NCI-H128 (cell line): ENCODE results near the gene CMTM1.
A peak's percentile ranks its signal among the peaks of the same experiment; 100 is the strongest.
"Not testable (repeated sequence)": the region's sequence is repeated elsewhere in the genome, so short reads cannot be mapped to it uniquely, and the experiment has no call there.

ENCODE experiments used
- DNase-seq: peaks from one replicate; lab custom pipeline; 2025; ENCODE audit not compliant: unreplicated experiment; lab: John Stamatoyannopoulos, UW

CMTM1 gene

DNA sequence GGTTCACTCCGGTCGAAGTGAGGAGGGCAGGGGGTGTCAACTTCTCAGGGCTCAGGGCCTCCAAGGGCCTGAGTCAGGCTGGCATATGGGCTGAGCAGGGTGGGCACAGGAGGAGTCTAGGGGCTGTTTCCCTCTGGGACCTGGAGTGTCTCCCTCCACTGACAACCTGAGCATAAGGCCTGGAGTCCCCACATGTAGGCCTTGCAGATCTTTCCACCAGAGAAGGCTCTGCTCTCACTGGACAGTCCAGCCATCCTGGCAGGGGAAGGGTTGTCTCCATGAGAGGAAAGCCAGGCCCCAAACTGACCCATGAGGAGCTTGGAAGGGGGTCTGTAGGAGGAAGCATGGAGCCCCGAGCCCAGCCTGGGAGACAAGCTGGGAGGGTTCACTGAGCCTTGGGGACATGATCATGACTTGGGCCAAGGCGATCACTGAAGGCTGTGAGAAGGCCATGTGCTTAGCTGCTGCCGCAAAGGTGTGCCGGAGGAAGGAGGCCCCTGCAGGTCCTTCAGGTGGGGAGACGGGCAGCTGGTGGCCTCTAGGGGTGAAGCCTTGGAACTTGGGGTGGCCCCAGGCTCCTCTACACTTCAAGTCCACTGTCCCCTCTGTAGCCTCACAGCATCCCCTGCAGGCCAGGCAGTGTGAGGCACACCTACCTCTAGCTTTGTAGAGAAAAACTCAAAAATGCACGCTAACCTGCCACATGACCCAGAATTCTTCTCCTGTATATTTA is 22.9 kb downstream of the CMTM1 start:
- DNase-seq: no peak

DNA sequence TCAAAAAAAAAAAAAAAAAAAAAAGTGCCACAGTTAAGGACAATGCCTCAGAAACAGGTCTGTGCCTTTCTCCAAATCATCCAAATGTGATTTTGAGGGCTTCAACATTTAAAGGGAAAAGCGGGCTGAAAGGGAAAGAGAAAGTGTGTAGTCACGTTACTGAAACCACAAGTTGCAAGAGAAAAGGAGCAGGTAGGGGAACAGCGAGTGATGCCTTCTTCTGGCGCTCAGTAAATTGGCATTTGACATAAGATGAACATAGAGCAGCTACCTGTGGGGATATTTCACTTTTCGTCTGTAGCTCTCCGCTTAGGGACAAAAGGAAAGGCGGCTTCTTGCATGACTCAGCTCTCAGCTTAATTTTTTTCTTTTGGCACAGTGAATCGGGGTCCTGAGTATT is 24.1 kb downstream of the CMTM1 start:
- no peak for DNase-seq

DNA sequence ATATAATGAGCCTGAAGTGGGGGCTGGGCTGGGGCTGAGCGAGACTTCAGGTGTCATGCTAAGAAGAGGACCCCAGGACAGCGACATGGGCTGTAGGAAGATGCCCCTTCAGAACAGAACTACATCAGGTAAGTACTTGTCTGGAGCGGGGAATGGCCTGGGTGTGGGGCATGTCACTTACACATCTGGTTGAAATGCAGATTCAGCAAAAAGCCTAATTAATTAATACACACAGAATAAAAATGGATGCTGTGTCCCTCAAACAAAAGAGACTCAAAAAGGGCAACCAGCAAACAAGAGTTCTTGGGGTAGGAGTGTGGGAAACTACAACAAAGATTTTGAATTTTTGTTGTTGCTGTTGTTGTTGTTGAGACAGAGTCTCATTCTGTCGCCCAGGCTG is 24.8 kb downstream of the CMTM1 start:
- no peak for DNase-seq

DNA sequence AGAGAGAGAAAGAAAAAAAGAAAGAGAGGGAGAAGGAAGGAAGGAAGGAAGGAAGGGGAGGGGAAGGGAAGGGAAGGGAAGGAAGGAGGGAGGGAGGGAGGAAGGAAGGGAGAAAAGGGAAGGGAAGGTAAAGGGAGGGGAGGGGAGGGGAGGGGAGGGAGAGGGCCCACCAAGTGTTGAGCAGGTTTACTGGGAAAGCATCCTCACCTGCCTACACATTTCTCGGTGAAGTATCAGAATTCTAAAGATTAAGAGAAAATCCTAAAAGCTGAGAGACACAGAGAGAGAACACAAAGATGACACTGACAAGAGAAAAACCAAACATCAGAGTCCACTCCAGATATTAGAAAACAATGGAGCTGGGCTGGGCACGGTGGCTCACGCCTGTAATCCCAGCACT is 26.0 kb downstream of the CMTM1 start:
- DNase-seq: no peak

DNA sequence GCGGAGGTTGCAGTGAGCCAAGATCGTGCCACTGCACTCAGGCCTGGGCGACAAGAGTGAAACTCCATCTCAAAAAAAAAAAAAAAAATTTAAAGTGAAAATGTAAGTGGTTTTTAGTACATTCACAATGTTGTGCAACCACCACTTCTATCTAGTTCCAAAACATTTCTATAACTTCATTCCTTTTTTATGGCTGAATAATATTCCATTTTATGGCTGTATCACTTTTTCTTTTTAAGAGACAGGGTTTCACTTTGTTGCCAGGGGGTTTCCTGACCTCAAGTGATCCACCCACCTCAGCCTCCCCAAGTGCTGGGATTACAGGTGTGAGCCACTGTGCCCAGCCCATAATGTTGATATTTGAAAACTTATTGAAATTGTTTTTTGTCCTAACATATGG is 26.6 kb downstream of the CMTM1 start:
- DNase-seq: no peak

DNA sequence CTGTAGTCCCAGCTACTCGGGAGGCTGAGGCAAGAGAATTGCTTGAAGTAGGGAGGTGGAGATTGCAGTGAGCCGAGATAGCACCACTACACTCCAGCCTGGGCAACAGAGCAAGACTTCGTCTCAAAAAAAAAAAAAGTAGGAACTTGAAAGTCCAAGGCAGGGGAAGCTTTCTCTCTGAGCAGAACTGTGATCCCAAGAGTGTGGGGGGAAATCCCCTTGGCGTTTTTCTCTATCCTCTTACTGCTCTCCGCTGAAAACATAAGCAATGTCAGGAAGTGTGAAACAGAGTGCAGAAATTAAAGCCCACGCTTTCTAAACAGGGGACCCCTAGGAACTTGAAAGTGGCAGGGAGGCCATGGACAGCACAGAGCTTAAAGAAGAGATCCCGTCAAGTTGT is 28.5 kb downstream of the CMTM1 start:
- no peak for DNase-seq

DNA sequence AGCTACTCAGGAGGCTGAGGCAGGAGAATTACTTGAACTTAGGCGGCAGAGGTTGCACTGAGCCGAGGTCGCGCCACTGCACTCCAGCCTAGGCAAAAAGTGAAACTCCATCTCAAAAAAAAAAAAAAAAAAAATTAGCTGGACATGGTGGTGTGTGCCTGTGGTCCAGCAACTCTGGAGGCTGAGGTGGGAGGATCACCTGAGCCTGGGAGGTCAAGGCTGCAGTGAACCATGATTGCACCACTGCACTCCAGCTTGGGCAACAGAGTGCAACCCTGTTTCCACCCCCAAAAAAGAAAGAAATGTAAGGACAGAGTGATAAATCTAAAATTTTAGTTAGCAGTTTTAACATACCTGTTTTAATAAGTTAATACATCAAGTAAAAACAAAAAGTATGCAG is 30.3 kb downstream of the CMTM1 start:
- DNase-seq: not testable (repeated sequence)

DNA sequence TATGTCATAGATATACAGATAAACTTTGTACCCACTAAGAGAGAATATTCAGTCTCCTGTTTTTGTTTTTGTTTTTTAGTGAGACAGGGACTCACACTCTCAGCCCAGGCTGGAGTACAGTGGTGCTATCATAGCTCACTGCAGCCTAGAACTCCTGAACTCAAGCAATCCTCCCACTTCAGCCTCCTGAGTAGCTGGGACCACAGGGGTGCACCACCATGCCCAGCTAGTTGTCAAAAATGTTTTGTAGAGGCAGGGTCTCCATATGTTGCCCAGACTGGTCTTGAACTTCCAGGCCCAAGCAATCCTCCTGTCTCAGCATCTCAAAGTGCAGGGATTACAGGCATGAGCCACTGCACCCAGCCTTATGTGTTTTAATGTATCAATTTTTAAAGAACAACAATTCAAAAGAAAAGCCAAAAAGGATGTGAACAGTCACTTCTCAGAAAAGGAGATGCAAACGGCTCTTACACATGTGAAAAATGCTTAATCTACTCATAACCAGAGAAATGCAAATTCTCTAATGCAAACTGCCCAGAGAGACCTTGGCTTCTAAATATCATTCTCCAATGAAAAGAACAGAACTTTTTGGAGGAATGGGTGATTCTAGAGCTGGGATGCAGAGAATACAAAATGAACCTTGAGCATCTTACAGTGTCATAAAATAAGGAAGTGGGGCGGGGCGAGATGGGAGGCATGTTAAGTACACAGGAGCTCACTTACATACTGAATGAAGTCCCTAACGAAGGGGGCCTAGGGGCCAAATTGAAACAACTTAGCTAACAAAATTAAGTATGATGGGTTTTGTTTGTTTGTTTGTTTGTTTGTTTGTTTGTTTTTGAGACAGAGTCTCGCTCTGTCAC is 31.0 kb downstream of the CMTM1 start:
- no peak for DNase-seq

DNA sequence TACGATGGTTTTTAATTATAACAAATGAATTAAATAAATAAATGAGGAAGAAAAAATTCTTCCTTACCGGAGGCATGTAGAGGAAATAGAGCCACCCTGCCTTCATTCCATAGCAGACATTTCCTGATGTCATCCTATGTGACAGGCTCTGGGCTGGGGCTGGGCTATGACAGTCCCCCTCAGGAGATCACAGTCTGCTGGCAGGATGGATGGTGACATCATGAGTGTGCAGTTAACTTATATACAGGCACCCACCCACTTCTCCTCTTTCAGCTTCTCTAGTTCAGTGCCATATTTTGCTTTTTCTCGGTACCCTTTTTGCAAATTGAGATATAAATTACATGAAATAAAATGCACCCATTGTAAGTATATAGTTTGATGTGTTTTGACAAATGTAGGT is 31.9 kb downstream of the CMTM1 start:
- no peak for DNase-seq

DNA sequence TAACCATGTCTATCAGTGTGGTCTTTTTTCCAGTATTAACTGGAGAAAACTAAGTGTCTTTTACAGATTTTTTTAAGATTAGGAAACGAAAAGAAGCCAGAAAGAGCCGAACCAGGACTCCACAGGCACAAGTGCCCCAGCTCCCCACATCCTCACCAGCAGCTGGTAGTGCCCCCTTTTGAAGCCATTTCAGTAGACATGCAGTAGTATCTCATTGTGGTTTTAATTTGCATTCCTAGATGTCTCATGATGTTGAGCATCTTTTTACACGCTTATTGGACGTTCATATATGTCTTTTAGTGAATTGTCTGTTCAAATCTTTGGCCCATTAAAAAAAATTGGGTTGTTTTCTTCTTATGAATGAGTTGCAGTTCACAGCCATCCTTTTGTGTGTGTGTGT is 33.5 kb downstream of the CMTM1 start:
- no peak for DNase-seq

DNA sequence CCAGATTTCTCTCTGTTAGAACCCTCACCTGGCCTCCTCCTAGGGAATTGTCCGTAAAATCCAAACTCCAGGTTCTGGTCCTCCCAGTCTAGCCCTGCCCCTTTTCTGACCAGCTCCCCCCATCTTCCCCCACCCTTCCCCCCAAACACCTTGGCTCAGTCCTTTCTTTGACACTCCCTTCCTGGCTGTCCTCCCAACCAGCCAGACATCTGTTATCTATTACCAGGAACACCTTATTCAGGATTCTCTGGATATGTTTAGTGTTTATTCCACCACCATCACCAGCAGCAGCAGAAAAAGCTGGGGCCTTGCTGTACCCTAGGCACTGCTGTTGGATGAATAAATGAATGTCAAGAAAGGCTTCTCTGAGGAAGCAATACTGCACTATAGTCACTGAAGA is 34.2 kb downstream of the CMTM1 start:
- DNase-seq: no peak

DNA sequence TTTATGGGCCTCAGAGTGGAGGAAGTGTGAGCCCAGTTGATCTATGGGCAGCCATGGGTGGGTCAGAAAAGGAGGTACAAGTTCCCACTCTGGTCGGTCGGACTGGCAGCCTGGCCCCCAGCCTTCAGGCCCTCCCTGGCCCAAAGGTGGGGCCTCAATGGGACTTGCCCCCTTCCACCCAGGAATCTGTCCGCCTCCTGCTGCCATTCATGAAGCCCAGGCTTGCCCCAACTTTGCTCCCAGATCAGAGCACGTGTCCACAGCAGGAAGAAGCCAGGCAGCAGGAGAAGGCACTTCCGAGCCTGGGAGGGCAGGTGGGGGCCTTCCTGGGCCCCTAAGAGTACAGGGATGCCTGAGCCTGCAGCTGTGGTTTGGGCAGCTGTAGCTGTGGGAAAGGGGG is 35.2 kb downstream of the CMTM1 start:
- no peak for DNase-seq

DNA sequence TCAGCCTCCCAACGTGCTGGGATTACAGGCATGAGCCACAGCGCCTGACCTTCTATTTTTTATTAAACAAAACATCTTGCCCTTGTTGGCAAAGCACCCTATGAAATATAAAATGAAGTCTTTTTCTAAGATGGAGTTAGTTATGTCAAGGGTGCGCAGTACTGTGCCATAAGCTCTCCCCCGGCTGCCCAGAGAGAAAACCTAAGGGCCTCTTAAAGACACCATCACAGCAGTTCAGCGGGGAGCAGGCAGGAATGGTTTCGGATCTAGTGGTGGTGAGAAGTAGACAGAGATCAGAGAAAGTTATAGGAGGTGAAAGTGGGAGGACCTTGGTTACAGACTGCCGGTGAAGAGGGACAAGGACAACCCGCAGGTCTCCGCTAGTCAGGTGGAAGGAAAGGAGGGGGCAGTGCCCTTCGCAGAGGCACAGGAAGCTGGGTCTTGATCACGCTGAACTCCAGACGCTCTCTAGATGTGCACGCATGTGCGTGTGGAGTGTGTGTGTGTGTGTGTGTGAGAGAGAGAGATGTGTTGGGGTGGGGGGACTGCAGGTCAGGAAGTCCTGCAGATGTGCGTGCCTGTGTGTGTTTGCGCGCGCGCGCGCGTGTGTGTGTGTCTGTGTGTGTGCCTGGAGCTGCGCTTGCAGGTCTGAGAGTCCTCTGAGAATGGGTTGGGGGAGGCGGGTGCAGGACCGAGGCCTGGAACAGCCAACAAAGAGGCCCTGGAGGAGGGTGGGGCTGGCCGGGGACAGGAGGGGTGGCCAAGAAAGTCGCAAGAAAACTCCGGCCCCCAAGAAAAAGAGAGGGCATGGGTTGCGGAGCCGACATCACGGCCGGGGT is 37.5 kb downstream of the CMTM1 start:
- no peak for DNase-seq

DNA sequence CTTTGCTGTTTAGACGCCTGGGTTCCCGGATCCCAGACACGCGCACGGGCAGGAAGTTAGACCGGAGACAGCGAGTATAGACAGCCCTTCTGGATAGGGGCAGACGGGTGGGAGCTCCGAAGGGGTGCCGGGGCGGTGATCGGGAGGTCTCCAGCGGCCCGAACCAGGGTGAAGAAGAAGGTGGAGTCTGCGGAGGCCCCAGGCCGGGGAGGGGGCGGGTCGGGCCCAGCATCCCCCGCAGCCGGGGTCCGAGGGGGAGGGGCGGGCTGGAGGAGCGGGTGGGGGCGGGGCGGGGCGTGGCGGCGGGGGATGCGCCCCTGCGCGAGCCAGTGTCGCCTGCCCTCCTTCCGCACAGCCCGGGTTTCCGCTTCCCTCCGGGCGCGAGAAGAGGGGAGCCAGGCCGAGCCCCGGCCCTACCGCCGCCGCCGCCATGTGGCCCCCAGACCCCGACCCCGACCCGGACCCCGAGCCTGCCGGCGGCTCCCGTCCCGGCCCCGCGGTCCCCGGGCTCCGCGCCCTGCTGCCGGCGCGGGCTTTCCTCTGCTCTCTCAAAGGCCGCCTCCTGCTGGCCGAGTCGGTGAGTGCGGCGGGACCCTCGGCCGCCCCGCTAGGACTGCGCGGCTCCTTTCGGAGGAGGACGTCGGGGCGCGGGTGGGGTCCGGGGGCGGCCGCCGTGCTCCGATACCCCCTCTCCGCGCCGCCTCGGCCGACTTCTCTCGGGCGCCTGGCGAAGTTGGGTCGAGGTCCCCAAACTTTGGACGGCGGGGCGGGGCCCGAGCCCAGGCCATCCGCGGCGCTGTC is 38.3 kb downstream of the CMTM1 start, which contains the start of gene CMTM3:
CMTM3 (plus strand) TSS at position 329 of the 801 bp plus-strand sequence; CDS start at position 431, 102 bp downstream.
- DNase-seq: peak; percentile 13

DNA sequence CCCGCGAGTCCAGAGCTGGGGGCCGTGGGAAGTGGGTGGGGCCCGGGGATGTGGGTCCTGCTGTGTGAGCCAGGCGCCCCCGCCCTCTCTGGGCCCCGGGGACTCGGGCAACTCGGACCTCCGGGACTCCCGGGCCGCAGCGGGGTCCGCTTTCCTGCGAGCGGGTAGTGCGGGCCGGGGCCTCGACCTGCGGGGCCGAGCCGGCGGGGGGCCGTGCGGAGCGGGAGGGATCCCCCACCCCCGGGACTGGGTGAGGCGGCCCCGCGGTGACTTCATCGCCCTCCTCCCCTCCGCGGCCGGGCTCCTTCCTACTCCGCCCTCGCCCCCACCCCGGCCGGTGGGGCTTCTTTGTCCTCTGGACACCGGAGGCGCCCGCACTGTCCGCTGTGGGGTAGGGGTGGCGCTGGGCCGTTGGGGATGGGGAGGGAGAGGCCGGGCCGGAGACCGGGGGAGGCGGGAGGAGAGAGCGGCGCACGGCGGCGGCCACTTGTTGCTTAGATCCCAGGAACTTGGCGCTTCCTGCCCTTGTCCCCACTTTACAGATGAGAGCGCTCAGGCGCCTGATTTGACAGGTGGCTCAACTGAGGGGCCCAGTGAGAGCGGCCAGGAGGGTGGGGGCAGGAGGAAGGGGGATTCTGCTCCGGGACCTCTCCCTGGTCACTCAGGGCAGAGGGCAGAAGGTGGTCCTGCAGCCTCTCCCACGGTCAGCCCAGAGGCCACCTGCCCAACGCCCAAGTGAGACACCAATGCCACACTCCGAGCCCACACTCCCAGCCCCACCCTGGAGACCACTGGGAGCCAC is 39.1 kb downstream of the CMTM1 start:
- DNase-seq: no peak

DNA sequence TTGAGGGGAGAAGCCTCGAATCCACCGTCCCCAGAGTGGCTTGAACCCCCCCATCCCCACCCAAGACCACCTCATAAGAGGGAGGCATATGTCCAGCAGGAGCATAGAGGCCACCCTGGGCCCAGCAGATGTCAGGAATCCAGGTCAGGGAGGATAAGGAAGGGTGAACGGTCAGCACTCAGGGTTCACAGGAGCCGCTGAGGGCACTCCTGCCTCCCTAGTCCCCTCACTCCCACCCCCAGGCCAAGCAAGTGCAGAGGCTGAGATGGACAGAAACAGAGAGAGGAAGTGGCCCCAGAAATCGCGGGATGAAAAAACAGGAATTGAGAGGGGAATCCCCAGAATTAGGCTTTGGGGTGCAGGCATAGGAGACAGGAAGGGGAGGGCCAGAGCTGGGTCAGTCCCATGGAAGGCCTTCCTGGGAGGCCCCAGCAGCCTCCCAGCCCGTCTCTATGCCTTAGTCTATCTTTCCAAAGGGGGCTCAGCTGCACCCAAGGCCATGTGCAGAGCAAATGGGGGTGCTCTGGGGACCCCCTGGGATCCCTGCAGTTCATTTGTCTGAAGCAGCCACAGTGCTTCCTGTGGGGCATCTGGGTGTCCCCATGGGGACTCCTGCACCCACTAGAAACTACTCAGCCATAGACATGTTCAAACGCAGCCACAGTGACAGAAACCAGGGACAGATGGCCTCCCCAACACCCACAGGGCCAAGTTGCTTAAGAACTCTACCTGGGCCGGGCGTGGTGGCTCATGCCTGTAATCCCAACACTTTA is 39.9 kb downstream of the CMTM1 start:
- no peak for DNase-seq

DNA sequence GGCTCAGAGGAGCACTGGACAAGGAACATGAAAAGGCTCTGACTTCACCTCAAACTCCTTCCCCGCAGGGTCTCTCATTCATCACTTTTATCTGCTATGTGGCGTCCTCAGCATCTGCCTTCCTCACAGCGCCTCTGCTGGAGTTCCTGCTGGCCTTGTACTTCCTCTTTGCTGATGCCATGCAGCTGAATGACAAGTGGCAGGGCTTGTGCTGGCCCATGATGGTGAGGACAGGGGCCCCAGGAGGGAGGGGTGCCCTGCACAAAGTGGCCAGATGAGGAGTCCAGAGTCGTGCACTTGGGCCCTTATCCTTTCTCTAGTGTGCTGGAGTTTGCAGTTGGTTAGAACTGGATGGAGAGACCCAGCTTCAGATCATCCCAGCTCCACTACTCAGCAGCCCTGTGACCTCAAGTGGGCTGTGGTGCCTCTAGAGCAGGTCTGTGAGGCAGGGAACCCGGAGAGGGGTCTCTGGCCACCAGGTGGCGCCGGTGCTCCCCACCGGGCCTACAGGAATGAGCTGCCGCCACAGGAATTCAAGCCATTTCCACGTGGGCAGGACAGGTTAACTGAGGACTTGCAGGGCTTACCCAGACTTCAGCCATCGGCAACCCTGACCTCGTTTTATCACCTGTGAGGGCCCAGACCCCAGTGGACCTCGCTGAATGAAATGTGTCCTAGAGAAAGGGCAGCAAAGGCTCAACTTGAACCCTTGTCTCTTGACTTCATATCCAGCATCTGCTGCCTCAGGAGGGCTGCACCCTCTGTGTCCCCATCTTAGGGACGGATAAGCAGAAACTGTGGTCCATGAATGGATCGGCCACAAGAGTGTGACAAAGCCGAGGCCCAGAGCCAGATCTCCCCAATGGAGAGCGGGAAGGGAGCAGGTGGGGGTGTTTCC is 42.3 kb downstream of the CMTM1 start:
- peak; percentile 42 for DNase-seq

DNA sequence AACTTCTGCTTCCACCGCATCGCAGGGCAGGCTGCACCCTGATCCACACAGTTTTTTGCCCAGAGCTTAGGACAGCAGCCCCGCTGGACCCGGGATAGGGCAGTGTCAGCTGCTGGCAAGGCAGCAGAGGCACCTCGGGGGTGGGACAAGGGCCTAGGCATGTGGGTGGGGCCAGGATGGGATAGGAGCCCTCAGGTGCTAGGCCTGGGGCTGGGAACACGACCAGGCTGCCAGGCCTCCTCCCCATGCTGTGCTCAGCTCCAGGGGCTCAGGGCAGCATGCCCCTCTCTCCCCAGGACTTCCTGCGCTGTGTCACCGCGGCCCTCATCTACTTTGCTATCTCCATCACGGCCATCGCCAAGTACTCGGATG is 42.9 kb downstream of the CMTM1 start:
- no peak for DNase-seq
